Prostate gland (tissue), 2 donors: ENCODE measurements around the gene PRDX5.

Source experiments
- POLR2A ChIP-seq: fragments of 450-650 bp; IDR thresholded peaks from one replicate; pipeline ENCODE4 v1.6.1; 2016; ENCODE audit warnings: antibody characterized with exemption, mild to moderate bottlenecking
- TF ChIP-seq, protein P1 (sequence below), 4 experiments: fragments of 200-600 bp in 2 of 4; fragments of 450-650 bp in 2 of 4; sonication (generic) in 2 of 4; IDR thresholded peaks; 1 replicate in 3 of 4; 2 replicates in 1 of 4; pipeline ENCODE4 v1.5.1; 2016 to 2019; ENCODE audit warnings: antibody characterized with exemption in 4 of 4, mild to moderate bottlenecking in 2 of 4, moderate library complexity in 2 of 4

- TF ChIP-seq POLR2A = no peak
- TF ChIP-seq, protein P1, sequence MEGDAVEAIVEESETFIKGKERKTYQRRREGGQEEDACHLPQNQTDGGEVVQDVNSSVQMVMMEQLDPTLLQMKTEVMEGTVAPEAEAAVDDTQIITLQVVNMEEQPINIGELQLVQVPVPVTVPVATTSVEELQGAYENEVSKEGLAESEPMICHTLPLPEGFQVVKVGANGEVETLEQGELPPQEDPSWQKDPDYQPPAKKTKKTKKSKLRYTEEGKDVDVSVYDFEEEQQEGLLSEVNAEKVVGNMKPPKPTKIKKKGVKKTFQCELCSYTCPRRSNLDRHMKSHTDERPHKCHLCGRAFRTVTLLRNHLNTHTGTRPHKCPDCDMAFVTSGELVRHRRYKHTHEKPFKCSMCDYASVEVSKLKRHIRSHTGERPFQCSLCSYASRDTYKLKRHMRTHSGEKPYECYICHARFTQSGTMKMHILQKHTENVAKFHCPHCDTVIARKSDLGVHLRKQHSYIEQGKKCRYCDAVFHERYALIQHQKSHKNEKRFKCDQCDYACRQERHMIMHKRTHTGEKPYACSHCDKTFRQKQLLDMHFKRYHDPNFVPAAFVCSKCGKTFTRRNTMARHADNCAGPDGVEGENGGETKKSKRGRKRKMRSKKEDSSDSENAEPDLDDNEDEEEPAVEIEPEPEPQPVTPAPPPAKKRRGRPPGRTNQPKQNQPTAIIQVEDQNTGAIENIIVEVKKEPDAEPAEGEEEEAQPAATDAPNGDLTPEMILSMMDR (IDR thresholded peaks at IDR 0.05) = no peak
These were observed 28.8 kb upstream of the PRDX5 start for GRCh38 chr11:64289002-64289564.
